ENCODE measurements around the gene CES2.

DNA sequence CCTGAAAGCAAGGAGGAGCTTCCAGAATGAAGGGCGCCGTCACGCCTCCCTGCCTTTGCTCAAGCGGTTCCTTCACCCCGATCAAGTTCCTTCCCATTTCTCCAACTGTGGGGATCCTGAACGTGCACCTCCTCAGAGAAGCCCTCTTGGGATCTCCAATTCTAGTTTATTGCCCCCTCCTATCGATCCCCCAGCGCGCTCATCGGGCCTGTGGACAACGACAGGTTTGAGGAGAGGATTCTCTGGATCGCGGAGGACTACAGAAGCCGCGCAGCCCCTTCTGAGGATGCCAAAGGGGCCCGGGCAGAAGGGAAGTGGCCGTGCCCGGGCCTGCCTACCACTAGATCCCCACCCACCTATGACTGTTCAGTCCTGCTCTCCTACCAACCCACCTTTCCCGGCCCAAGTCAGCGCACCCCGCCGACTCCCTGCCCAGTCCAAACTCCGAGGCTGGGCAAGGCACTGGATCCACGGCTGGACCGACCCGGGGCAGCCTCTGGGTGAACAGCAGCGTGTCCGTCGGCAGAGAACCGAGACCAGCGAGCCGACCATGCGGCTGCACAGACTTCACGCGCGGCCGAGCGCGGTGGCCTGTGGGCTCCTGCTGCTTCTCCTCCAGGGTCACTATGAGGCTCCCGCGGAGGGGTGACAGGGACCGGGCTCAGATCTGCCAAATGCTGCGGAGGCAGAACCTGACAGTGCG is 13.0 kb downstream of the CES2 start:
- TF ChIP-seq, protein P1, sequence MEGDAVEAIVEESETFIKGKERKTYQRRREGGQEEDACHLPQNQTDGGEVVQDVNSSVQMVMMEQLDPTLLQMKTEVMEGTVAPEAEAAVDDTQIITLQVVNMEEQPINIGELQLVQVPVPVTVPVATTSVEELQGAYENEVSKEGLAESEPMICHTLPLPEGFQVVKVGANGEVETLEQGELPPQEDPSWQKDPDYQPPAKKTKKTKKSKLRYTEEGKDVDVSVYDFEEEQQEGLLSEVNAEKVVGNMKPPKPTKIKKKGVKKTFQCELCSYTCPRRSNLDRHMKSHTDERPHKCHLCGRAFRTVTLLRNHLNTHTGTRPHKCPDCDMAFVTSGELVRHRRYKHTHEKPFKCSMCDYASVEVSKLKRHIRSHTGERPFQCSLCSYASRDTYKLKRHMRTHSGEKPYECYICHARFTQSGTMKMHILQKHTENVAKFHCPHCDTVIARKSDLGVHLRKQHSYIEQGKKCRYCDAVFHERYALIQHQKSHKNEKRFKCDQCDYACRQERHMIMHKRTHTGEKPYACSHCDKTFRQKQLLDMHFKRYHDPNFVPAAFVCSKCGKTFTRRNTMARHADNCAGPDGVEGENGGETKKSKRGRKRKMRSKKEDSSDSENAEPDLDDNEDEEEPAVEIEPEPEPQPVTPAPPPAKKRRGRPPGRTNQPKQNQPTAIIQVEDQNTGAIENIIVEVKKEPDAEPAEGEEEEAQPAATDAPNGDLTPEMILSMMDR (conservative IDR thresholded peaks at IDR 0.05; ENCODE audit: low read length): no peak
- TF ChIP-seq EZH2phosphoT487 (IDR thresholded peaks at IDR 0.05; ENCODE audit: borderline replicate concordance): no peak
